HG03575 (cell line): ENCODE results near the gene ZNF784.
"Not testable (repeated sequence)": the region's sequence is repeated elsewhere in the genome, so short reads cannot be mapped to it uniquely, and the experiment has no call there.

ENCODE experiments used
- ATAC-seq: cut with Tn5 transposase; IDR thresholded peaks from one replicate; pipeline ENCODE4 v1.9.1; 2021; ENCODE audit not compliant: unreplicated experiment, insufficient number of reproducible peaks, low FRiP score; ENCODE audit errors: extremely low read depth

Gene ZNF784

DNA sequence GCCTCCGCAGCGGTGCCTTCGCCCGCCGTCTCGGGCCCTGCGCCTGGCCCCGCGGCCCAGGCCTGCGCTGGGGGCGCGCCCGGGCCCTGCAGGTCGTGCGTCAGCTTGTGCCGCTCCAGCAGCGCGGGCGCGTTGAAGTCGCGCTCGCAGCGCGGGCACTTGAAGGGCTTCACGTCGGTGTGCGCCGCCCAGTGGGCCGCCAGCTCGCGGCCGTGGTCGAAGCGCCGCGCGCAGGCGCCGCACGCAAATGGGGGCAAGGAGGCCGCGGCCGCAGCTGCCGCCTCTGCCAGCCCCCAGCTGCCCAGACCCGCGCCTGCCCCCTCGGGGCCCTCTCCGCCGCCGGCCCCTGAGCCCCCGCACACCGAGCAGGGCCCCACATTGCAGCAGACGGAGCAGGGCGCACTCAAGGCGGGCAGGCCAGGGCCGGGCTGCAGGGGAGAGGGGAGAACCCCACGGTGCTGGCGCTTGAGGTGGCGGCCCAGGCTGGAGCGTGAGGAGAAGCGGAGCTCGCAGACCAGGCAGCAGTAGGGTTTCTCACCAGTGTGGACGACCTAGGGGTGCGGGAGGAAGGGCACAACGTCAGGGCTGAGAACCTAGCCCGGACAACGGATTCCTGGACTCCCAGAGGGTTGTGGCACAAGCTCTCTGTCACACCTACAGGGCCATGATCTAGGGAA lies 31.1 kb downstream of the ZNF784 start:
- no peak for ATAC-seq

DNA sequence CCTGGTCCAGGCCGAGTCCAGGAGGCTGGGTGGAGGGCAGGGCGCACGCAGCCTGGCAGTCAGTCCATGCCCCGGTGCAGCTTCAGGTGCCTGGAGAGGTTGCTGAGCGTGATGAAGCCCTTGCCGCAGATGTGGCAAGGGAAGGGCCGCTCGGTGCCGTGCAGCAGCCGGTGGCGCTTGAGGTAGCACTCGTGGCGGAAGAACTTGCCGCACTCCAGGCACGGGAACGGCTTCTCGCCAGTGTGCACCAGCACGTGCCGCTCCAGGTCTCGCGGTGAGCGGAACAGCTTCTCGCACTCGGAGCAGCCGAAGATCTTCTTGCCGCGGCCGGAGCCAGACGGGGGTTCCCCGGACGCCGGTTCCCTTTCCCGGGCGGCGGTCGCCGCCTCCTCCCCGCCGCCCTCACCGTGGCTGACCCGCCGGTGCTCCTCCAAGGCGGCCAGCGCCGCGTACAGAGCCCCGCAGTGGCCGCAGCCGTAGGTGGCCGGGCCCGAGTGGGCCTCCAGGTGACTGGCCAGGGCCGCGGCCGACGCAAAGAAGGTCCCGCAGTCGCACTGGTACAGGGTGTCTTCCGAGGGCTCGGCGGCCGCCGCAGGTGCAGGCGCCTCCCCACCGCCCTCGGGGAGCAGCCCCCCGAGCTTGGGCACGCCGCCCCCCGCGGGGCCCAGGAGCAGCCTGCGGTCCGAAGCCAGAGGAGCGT lies 31.8 kb downstream of the ZNF784 start:
- ATAC-seq, result no peak

DNA sequence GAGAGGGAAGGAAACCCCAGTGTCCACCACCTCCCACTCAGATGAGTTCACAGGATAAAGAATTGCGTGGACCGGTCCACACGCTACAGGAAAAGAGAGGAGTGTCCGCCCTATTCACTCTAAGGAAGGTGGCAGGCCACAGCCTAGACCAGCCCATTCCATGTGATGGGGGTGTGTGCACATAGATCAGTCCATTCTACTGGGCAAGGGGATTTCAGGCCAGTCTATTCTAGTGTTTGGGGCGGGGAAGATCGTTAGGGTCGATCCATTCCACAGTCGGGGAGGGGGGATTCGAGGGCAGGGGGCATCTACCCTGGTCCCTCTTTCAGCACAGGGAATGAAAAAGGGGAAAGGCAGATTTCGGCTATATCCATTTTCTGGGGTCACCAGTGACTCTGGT lies 32.8 kb downstream of the ZNF784 start:
- no peak for ATAC-seq

DNA sequence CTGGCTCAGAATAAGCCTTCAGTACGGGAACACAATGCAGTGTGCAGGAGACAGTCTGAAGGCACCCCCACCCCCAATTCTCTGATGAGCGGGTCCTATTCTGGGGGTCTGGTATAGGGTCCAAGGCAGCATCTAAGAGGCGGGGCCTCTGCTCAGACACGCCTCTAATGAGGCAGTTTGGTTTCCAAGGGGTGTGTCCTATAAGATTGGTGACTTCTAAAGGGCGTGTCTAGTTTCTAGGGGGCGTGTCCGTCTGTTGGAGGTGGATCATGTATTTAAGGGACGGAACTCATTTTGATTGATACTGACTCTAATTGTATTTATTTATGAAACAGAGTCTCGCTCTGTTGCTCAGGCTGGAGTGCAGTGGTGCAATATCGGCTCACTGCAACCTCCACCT lies 33.7 kb downstream of the ZNF784 start:
- no peak for ATAC-seq

DNA sequence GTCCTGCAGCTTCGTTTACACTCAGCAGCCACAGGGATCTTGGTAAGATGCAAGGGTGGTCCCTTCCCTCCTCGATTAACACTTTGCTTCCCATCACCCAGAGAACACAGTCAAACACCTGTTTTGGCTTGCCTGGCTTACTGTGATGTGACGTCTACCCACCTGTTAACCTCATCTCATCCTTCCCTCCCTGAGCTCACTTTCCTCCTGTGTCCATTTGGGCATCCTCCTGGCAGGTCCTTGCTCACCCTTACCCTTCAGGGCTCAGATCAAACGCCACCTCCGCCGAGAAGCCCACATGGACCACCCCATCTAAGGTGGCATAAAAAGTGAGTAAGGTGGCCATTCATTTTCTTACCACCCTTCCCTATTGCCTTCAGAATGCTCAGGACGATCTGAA lies 34.3 kb downstream of the ZNF784 start:
- ATAC-seq, result no peak

DNA sequence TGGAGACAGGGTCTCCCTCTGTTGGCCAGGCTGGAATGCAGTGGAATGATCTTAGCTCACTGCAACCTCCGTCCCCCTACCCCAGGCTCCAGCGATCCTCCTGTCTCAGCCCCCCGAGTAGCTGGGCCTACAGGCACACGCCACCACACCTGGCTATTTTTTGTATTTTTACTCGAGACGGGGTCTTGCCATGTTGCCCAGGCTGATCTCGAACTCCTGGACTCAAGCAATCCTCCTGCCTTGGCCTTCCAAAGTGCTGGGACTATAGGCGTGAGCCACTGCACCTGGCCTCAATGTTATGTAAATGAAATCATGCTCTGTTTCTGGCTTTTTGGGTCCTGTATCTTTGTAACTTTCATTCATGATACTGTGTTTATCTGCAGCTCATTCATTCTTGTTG lies 35.6 kb downstream of the ZNF784 start:
- no peak for ATAC-seq

DNA sequence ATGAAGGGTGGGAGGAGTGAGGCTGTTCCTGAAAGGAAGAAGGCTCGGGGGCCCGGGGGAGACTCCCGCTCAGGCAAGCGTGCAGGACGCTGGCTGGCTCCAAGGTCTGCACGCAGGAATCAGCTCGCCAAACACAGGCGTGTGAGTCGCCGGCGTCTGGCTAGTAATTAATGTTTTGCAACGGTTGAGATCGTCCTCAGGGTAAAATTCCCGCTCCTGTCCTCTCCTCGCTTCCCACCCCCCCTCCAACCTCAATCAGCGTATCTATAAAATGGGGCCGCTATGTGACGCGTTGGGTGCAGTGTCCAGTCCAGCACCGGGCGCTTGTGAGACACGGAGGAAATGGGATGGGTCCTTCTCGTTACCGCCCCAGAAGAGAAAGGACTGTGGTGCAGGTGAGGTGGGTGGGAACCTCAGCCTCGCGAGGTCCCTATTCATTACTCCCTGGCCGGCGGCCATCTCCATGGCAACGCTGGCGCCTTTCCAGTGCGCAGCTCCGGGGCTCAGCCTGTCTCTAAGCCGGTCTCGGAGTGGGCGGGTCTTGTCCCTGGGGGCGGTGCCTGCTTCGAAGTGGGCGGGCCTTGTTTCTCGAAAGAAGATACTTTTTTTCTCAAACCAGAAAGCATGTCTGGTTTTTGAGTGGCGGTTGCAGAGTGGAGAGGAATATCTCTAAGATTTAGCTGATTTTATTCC lies 37.2 kb downstream of the ZNF784 start:
- no peak for ATAC-seq

DNA sequence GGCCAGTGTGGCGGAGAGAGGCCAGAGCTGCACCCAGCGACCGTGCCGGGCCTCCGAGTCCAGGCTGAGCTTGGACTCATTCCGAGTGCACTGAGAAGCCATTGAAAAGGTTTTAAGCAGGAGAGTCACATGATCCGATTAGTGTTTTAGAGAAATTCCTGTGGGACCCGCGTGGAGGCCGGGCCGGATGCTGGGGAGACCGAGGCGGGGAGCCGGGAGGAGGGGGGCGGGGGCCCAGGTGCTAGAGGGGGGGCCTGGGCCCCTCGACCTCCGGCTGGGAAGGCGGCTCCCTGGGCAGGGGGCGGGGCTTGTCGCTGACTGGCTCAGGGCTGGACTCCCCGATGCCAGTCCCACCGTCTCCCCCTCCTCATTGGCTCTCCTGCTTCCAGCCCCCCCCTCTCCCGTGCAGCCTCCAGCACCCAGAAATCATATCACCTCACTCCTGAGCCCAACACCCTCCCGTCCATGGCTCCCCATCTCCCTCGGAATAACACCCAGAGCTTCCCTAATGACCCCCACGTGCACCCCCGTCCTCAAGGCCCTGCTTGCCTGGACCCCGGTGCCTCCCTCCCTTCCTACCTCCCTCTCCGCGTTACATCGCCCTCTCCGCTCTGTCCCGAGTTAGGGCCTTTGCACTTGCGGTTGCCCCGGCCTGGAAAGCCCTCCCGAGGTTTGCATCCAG lies 38.6 kb downstream of the ZNF784 start:
- no peak for ATAC-seq

DNA sequence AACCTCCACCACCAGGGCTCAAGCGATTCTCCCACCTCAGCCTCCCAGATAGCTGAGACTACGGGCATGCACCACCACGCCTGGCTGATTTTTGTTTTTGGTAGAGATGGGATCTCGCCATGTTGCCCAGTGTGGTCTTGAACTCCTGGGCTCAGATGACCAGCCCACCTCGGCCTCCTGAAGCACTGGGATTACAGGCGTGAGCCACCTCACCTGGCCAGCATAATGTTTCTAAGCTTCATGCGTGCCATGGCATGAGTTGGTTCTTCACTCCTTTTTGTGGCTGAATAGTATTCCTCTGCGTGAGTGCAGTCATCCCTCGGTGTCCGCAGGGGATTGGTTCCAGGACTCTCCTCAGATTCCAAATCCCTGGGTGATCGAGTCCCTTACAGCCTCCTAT lies 39.5 kb downstream of the ZNF784 start:
- ATAC-seq, result no peak

DNA sequence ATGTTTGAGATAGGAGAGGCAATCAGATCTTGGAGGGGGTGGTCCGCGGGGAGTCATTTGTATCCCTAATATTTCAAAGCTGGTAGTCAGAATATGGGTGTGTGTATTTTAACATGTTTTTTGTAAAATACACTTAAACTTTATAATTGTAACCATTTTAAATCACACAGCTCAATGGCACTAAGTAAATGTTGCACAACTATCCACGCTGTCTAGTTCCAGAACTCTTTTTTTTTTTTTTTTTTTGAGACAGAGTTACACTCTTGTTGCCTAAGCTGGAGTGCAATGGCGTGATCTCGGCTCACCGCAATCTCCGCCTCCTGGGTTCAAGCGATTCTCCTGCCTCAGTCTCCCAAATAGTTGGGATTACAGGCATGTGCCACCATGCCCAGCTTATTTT lies 40.5 kb downstream of the ZNF784 start:
- ATAC-seq, result not testable (repeated sequence)

DNA sequence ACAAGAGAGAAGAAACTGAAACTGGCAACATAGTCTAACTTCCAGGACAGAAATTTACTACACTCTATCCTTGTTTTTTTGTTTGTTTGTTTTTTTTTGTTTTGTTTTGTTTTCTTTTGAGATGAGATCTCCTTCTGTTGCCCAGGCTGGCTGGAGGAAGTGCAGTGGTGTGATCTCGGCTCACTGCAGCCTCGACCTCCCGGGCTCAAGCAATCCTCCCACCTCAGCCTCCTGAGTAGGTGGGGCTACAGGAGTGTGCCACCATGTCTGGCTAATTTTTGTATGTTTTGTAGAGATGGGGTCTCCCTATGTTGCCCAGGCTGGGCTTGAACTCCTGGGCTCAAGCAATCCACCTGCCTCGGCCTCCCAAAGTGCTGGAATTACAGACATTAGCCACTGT lies 42.1 kb downstream of the ZNF784 start:
- not testable (repeated sequence) for ATAC-seq

DNA sequence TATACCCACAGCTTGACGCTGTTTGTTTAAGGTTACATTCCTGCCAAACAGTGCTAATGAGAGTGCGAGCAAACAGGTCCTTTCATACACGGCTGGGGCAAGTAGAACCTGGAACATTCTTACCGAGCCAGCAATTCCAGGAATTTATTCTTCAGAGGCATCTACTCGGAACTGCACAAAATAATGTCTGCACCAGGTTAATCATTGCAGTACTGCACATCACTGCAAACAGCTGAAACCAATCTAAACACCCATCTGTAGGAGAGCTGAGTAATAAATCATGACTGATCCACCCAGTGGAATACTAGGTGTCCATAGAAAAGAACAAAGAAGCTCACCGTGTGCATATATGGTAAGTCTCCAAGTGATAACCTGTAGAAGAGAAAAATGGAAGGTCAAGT lies 42.5 kb downstream of the ZNF784 start:
- ATAC-seq, result no peak

DNA sequence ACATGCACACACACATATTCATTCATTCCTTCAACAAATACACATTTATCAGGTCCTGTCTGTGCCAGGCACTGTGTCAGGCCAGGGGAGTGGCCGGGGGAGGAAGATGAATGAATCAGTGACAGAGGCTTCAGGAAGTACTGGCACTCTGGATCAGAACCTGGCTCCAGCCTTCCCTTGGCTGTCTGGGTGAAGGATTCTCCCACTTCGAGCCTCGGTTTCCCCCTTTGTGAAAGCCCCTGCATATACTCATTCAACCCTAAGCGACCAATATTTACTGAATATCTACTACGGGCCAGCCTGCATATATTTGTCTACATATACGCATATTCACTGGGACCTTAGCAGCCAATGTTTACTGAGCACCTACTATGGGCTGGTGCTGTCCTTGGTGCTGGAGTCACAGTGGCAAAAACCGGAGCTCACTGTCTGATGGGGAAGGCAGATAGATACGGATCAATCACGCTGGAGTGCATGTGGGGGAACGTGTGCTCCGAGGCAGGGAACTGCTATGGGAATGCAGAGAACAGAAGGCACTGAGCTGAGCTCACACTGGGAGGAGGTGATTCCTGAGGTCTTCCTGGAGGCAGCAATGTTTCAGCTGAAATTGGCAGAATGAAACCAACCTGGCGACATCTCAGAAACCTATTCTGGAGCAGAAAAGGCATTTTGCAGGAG lies 43.1 kb downstream of the ZNF784 start:
- ATAC-seq, result no peak

DNA sequence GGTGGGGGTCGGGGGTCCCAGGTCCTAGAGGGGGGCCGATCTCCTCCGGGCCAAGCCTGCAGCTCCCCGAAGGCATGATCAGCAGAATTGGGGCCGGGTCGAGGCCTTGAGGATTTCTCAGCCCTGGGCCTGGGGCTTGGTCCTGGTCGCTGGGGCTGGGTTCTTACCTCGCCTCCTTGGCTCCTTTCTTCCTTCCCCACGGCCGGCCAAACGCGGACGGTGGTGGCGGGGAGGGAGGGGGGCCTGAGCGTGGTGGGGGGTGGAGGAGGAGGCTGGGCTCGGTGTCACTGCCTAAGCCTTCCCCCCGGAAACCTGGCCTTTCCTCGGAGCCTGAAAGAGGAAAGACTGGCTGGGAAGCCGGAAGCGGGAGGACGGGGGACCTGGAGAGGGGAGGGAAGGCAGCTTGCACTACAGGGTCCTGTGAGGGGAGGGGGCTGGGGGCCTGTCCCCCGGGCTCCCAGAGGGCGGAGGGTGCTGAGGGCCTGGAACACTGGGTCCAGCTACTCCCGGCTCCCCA lies 43.7 kb downstream of the ZNF784 start, which contains the start of gene ZNF579:
ZNF579 (minus strand) TSS at position 221 of the 517 bp plus-strand sequence. CDS start 1,209 bp downstream, outside the sequence.
- no peak for ATAC-seq

DNA sequence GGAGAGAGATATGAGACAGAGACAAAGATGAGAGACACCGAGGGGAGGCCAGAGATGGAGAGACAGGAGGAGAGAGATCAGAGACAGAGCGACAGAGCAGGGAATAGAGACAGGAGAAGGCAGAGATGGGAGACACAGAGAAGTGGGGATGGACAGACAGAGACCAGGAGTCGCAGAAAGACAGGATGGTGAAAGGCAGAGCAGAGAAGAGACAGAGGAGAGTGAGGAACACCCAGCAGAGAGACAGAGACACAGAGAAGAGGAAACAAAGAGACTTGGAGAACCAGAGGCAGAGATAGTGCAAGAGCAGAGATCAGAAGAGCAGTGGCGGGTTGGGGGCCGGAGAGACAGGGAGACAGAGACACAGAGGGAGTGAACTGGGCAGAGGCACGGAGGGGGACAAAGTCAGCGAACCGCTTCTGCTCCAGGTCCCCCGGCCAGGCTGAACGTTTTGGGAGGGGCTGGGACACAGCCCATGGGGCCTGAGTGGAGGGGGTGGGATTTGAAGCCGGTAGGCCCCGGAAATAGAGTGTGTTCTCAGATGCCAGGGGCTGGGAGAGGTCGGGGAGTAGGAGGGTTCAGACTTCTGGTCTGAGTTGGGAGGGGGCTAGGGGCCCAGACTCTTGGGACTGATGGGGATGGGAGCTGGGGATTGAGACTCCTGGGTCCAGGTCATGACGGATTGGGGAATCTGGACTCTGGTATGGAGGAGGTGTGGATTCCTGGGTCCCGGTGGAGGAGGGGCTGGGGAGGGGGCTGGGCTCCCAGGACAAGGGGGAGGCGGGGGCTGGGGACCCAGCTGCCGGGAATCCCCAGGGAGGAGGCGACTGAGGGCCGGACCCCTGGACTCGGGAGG lies 44.4 kb downstream of the ZNF784 start:
- no peak for ATAC-seq

DNA sequence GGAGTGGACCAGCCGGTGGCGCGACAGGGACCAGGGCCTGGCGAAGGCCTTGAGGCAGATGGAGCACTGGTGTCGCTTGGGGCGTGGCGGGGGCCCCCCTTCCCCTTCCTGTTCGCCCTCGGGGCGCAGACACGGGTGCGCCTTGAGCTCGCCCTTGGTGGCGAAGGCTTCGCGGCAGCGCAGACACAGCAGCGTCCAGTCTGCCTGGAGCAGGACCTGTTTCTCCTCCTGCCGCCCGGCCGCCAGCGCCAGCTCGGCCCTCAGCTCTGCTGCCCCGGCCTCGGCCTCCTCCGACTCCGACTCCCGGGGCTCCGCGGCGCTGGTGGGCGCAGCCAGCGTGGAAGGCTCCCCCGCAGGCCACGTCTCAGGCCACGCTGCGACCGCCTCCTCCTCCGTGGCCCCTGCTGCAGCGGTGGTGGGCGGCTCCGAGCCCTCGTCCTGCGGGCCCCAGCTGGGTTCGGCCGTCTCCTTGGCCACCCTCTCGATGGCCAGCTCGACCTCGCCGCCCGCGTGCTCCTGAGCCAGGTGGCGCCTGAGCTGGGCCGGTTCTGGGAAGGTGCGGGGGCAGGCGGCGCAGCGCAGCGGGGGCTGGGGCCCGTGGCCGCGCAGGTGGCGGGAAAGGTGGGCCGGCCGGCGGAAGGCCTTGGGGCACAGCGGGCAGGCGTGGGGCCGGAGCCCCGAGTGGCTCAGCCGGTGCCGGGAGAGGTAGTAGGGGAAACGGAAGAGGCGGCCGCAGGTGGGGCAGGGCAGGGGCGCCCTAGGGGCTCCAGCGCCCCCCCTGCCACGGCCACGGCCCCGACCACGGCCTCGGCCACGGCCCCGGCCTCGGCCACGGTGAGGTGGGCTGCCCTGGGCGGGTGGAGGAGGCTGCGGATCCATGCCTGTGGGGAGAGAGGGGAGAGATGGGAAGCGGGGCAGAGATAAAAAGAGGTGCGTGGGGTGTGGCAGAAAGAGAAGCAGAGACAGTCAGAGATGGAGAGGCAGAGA lies 45.3 kb downstream of the ZNF784 start:
- ATAC-seq, result no peak
